OCI-LY3 (cell line): ENCODE results near the gene HGS.
A peak's percentile ranks its signal among the peaks of the same experiment; 100 is the strongest.

Experiments
- H2AFZ ChIP-seq: fragments of 200-600, 300-600 bp; shearing (Covaris generic); 2 replicates; pipeline ENCODE4 v1.6.0; 2014; ENCODE audit warnings: antibody characterized with exemption, low read depth, low read length
- H3K27ac ChIP-seq: fragments of 200-600, 300-600 bp; sonication (generic); 2 replicates; pipeline ENCODE4 v1.5.1; 2014; ENCODE audit warnings: mild to moderate bottlenecking, low read length, moderate library complexity, mixed read lengths
- H3K27me3 ChIP-seq: fragments of 200-600, 300-600 bp; sonication (generic); 2 replicates; pipeline ENCODE4 v1.6.1; 2014; ENCODE audit warnings: low read depth, low read length, mixed read lengths
- H3K36me3 ChIP-seq: fragments of 200-600, 300-600 bp; sonication (generic); replicated peaks from 2 replicates; pipeline ENCODE3; 2014; ENCODE audit warnings: low read depth, low read length, mixed read lengths
- H3K4me1 ChIP-seq: fragments of 300-600, 200-600 bp; sonication (generic); 2 replicates; pipeline ENCODE4 v1.6.1; 2014; ENCODE audit warnings: low read length, mixed read lengths
- H3K4me2 ChIP-seq: fragments of 200-600, 300-600 bp; sonication (generic); 2 replicates; pipeline ENCODE4 v1.6.1; 2014; ENCODE audit warnings: low read length, mixed read lengths
- H3K4me3 ChIP-seq: fragments of 300-600, 200-600 bp; sonication (generic); 2 replicates; pipeline ENCODE4 v1.5.1; 2014; ENCODE audit warnings: antibody characterized with exemption, mild to moderate bottlenecking, low read length, moderate library complexity
- H3K79me2 ChIP-seq: fragments of 300-600, 200-600 bp; shearing (Covaris generic); 2 replicates; pipeline ENCODE4 v1.6.1; 2014; ENCODE audit warnings: mild to moderate bottlenecking, low read length, mixed read lengths
- H3K9ac ChIP-seq: fragments of 300-600, 200-600 bp; shearing (Covaris generic); 2 replicates; pipeline ENCODE4 v1.6.0; 2014; ENCODE audit warnings: mild to moderate bottlenecking, low read length, moderate library complexity
- H3K9me3 ChIP-seq: fragments of 200-600, 300-600 bp; shearing (Covaris generic); 2 replicates; pipeline ENCODE4 v1.6.1; 2014; ENCODE audit warnings: low read length, mixed read lengths; ENCODE audit not compliant: insufficient read depth
- H4K20me1 ChIP-seq: fragments of 200-600, 300-600 bp; sonication (generic); 2 replicates; pipeline ENCODE4 v1.6.1; 2016; ENCODE audit warnings: low read length, mixed read lengths; ENCODE audit not compliant: insufficient read depth
- CTCF ChIP-seq: fragments of 200-600, 300-600 bp; sonication (generic); IDR thresholded peaks from 2 replicates; pipeline ENCODE4 v1.5.1; 2014; ENCODE audit warnings: antibody characterized with exemption, low read length, low read depth
- EZH2phosphoT487 ChIP-seq: fragments of 200-600 bp; shearing (Covaris generic); IDR thresholded peaks from 2 replicates; pipeline ENCODE4 v1.6.1; 2018; ENCODE audit warnings: antibody characterized with exemption, mixed run types, low read depth

Gene HGS

GRCh38 chr17:81710514-81711308 is 26.9 kb downstream of the HGS start:
- Histone ChIP-seq H2AFZ (no peak overlapping the region), H3K4me1 (peaks cover 19% of the 10 kb centered on the region), H3K9me3 (no peaks in the 10 kb centered on the region), H3K27ac (no peak overlapping the region), H3K4me3 (peak overlapping the region; percentile 76; the same call in 1 of the 2 replicates), H3K27me3 (no peaks in the 10 kb centered on the region), H3K9ac (no peak overlapping the region), H3K79me2 (peaks cover 29% of the 10 kb centered on the region), H3K4me2 (peak overlapping the region; percentile 88), H4K20me1 (peaks cover 5% of the 10 kb centered on the region; the same call in 1 of the 2 replicates), H3K36me3 (peaks cover 23% of the 10 kb centered on the region)
- TF ChIP-seq EZH2phosphoT487, result no peak
- TF ChIP-seq CTCF, result no peak

DNA sequence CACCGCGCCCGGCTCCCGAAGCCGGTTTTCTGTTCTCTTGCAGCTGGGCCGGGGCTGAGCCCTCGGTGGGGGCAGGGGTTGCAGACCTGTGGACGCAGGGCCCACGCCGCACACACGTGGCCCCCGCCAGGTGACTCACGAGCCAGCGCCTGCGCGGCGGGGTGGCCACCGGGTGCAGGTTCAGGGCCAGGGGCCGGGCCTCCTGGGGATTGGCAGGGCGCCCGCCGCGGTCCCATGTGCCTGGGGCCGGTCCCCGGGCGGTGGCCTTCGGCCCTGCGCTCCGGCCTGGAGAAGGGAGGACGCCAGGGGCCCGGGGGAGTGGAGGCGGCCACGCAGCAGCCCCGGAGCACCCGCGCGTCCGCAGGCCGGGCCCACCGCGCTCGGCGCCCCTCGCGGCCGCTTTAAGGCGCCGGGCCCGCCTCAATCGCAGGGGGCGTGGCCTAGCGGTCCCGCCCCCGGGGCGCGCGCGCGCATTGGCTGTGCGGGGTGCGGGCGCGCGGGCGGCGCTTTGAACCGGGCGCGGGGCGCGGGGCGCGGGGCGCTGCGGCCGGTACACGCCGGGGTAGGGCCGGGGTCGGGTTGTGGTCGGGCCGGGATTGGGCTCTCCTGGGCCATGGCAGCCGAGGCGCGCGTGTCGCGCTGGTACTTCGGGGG is 28.1 kb downstream of the HGS start, which contains the start of gene SLC25A10:
Gene SLC25A10, plus strand, starts transcription at position 471 of the 654 bp plus-strand sequence. Its CDS starts 143 bp downstream, at position 614.
- peak within 1 kb of the TSS; percentile 97 for H3K4me2 ChIP-seq
- H3K4me3 ChIP-seq, result peak within 1 kb of the TSS; percentile 84
- no peak within 1 kb of the TSS for H3K27ac ChIP-seq
- H3K9me3 ChIP-seq, result no peaks in the 10 kb centered on the region
- TF ChIP-seq CTCF (no peak), EZH2phosphoT487 (no peak)
- peaks cover 26% of the 10 kb centered on the region for H3K79me2 ChIP-seq
- H3K27me3 ChIP-seq, result no peaks in the 10 kb centered on the region
- peaks cover 5% of the 10 kb centered on the region; the same call in 1 of the 2 replicates for H4K20me1 ChIP-seq
- H3K9ac ChIP-seq, result peak within 1 kb of the TSS; percentile 62
- H2AFZ ChIP-seq, result no peak within 1 kb of the TSS; the same call in 1 of the 2 replicates
- H3K4me1 ChIP-seq, result peaks cover 19% of the 10 kb centered on the region
- H3K36me3 ChIP-seq, result peaks cover 16% of the 10 kb centered on the region

- TF ChIP-seq CTCF (no peak), EZH2phosphoT487 (no peak)
- peak overlapping the region; percentile 62 for H3K9ac ChIP-seq
- peak overlapping the region; percentile 84 for H3K4me3 ChIP-seq
- H3K36me3 ChIP-seq, result peaks cover 10% of the 10 kb centered on the region
- H3K9me3 ChIP-seq, result no peaks in the 10 kb centered on the region
- no peaks in the 10 kb centered on the region for H3K27me3 ChIP-seq
- H3K4me2 ChIP-seq, result peak overlapping the region; percentile 97
- H3K27ac ChIP-seq, result no peak overlapping the region
- H4K20me1 ChIP-seq, result peaks cover 5% of the 10 kb centered on the region; the same call in 1 of the 2 replicates
- H3K79me2 ChIP-seq, result peaks cover 26% of the 10 kb centered on the region
- H2AFZ ChIP-seq, result no peak overlapping the region; the same call in 1 of the 2 replicates
- peaks cover 19% of the 10 kb centered on the region for H3K4me1 ChIP-seq
These were observed 28.7 kb downstream of the HGS start for GRCh38 chr17:81712468-81713003.
